Measurements from ENCODE around the gene GEN1.

GEN1 gene

DNA sequence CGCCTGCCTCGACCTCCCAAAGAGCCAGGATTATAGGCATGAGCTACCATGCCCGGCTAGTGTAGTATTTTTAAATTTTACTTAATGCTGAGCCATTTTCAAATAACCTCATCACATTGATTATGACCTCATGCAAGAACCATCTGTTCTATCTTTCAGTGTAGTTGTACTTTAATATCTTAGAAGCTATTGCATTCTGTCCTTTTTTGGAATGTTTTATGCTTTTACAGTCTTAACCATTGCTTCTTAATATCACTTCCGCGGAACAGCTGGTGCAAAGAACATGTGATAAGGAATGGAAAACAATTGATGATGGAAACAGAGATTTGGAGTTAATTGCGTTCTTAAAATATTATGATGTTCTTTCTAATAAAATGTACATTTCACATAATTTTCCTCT is 2.7 kb downstream of the GEN1 start:
- no peak for DNase-seq
- Histone ChIP-seq H3K9me3 (ENCODE audit: severe bottlenecking) (no peaks in the 10 kb centered on the region), H3K36me3 (peaks cover 19% of the 10 kb centered on the region), H3K4me3 (ENCODE audit: low read depth, low read length) (no peak overlapping the region; the same call in 1 of the 2 replicates), H3K27me3 (ENCODE audit: insufficient read depth, low read depth, severe bottlenecking) (no peaks in the 10 kb centered on the region), H3K27ac (peak overlapping the region; percentile 17)
- TF ChIP-seq, protein P1, sequence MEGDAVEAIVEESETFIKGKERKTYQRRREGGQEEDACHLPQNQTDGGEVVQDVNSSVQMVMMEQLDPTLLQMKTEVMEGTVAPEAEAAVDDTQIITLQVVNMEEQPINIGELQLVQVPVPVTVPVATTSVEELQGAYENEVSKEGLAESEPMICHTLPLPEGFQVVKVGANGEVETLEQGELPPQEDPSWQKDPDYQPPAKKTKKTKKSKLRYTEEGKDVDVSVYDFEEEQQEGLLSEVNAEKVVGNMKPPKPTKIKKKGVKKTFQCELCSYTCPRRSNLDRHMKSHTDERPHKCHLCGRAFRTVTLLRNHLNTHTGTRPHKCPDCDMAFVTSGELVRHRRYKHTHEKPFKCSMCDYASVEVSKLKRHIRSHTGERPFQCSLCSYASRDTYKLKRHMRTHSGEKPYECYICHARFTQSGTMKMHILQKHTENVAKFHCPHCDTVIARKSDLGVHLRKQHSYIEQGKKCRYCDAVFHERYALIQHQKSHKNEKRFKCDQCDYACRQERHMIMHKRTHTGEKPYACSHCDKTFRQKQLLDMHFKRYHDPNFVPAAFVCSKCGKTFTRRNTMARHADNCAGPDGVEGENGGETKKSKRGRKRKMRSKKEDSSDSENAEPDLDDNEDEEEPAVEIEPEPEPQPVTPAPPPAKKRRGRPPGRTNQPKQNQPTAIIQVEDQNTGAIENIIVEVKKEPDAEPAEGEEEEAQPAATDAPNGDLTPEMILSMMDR (IDR thresholded peaks at IDR 0.05; ENCODE audit: low read depth, low read length): no peak

DNA sequence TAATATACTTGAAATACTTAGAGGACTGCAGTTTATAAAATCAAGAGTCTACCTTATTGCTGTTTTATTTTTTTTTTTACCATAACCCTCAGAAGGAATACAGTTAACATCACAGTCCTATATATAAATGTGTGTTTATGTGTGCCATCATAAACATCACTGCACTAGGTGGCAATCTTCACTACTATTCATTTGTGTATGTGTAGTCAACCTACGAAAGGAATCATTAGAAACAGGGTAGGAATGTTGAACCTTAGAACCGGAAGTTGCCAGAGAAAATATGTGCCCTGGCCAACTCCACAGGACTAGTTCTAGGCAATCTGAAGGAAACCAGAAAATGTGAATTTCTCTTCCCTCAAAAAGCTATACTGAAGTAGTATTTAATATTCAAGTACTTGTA is 3.4 kb downstream of the GEN1 start:
- Histone ChIP-seq H3K36me3 (peaks cover 22% of the 10 kb centered on the region), H3K27me3 (ENCODE audit: insufficient read depth, low read depth, severe bottlenecking) (no peaks in the 10 kb centered on the region), H3K4me3 (ENCODE audit: low read depth, low read length) (no peak overlapping the region), H3K9me3 (ENCODE audit: severe bottlenecking) (no peaks in the 10 kb centered on the region), H3K27ac (no peak overlapping the region)
- TF ChIP-seq, protein P1 (IDR thresholded peaks at IDR 0.05; ENCODE audit: low read depth, low read length): no peak
- no peak for DNase-seq

DNA sequence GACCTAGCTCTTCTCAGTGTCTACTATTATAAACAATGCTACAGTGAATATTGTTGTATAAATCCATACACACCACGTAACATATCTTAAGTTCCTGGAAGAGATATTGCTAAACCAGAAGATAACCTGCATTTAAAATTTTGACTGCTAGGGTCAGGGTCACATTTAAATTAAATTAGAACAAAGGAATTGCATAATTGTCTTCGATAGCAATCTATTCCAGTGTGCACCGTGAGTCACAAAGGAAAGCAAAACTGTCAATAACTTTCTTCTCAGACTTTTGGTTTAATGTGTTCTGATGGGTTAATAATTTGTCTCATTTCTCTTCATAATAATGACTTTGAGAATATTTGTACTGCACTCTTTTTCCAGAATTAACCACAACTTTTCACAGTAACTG is 4.2 kb downstream of the GEN1 start:
- peaks cover 26% of the 10 kb centered on the region for H3K36me3 ChIP-seq
- no peaks in the 10 kb centered on the region for H3K9me3 ChIP-seq (ENCODE audit: severe bottlenecking)
- no peak for DNase-seq
- H3K4me3 ChIP-seq (ENCODE audit: low read depth, low read length): no peak overlapping the region
- H3K27ac ChIP-seq: no peak overlapping the region
- no peaks in the 10 kb centered on the region for H3K27me3 ChIP-seq (ENCODE audit: insufficient read depth, low read depth, severe bottlenecking)
- TF ChIP-seq, protein P1 (IDR thresholded peaks at IDR 0.05; ENCODE audit: low read depth, low read length): no peak

DNA sequence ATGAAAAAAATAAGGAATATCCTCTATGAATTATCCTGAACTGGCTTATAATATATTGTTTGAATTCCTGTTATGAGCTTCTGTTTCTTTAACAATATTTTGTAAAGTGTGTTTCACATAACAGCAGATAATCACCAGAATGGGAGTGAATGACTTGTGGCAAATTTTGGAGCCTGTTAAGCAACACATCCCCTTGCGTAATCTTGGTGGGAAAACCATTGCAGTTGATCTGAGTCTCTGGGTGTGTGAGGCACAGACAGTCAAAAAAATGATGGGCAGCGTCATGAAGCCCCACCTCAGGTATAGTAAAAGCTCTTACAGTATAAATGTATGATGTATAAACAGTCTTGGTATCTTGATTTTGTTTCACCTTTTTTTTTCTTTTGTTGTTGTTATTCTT is 5.9 kb downstream of the GEN1 start:
- Histone ChIP-seq H3K4me3 (ENCODE audit: low read depth, low read length) (no peak overlapping the region), H3K27me3 (ENCODE audit: insufficient read depth, low read depth, severe bottlenecking) (no peaks in the 10 kb centered on the region), H3K9me3 (ENCODE audit: severe bottlenecking) (no peaks in the 10 kb centered on the region), H3K36me3 (peaks cover 35% of the 10 kb centered on the region), H3K27ac (no peak overlapping the region)
- TF ChIP-seq, protein P1 (IDR thresholded peaks at IDR 0.05; ENCODE audit: low read depth, low read length): no peak
- DNase-seq: no peak

DNA sequence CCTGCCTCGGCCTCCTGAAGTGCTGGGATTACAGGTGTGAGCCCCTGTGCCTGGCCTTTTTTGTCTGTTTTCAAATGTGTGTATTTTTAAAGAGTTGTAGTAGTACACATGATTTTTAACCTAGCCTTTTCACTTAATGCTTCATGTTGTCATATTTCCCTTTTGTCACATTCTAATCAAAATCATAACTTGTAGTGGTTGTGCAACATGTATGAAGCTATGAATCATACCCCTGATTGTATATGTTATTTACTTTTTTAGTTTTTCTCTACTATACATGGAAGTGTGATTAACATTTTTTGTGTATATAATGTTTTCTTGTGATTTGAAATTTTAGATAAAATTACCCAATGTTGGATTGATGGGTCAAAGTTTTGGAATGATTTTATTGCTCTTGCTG is 8.5 kb downstream of the GEN1 start:
- H3K36me3 ChIP-seq: peaks cover 55% of the 10 kb centered on the region
- H3K4me3 ChIP-seq (ENCODE audit: low read depth, low read length): no peak overlapping the region
- no peaks in the 10 kb centered on the region for H3K9me3 ChIP-seq (ENCODE audit: severe bottlenecking)
- no peak for DNase-seq
- H3K27me3 ChIP-seq (ENCODE audit: insufficient read depth, low read depth, severe bottlenecking): no peaks in the 10 kb centered on the region
- TF ChIP-seq, protein P1 (IDR thresholded peaks at IDR 0.05; ENCODE audit: low read depth, low read length): no peak
- H3K27ac ChIP-seq: no peak overlapping the region

DNA sequence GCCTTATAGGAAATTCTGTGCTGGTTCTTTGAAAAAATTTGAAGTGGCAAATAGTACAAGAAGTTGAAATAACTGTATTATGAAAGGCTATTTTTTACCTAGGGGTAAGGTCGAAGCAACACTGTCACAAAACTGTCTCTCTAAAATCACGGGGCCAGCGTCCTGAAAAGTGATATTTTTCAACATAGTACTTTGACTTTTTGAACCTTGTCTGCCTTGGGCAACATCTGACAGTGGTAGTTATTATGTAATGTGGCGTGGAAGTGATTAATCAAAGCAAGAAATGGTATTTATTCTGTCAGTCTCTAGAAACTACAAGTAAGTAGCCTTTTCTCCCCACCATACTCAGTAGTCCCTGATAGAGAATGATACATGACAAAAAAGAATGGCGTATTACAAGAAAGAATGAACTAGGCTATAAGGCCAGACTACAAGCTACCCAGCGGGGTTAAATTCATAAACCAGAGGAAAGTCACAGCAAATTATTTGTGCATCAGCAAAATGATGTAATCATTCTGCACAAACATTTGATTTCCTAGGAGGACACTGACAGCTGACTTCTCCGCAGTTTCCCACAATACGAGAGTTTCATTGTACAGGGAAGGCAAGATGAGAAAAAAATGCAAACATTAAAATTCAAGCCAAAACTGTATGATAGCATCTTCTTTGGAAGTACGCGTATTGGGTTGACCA is 9.8 kb downstream of the GEN1 start:
- H3K4me3 ChIP-seq (ENCODE audit: low read depth, low read length): no peak overlapping the region
- TF ChIP-seq, protein P1 (IDR thresholded peaks at IDR 0.05; ENCODE audit: low read depth, low read length): no peak
- no peaks in the 10 kb centered on the region for H3K9me3 ChIP-seq (ENCODE audit: severe bottlenecking)
- no peaks in the 10 kb centered on the region for H3K27me3 ChIP-seq (ENCODE audit: insufficient read depth, low read depth, severe bottlenecking)
- H3K27ac ChIP-seq: no peak overlapping the region
- peaks cover 67% of the 10 kb centered on the region for H3K36me3 ChIP-seq
- no peak for DNase-seq

Measured in WERI-Rb-1 (cell line).